IMR-90 (cell line): Measurements from ENCODE around the gene CTNNA2. TPM values are rescaled to one million over a fixed set of nuclear protein-coding genes. Genes with fewer than 3 reads are reported as not detected.

Experiments
- ATAC-seq: fragments of 200-7000 bp; cut with Tn5 transposase; 2 replicates; pipeline ENCODE4 v1.9.1; 2020; ENCODE audit warnings: low read depth, mild to moderate bottlenecking, moderate library complexity
- BruUV-seq: library from RNA; stranded (reverse); fragments of 400-500 nt; replicated peaks from 2 replicates; lab custom pipeline; 2021; lab: Mats Ljungman, UMichigan
- CTCF ChIA-PET: fragments of 300-600 bp; formaldehyde crosslinking; extraction: SDS; loops from one replicate; lab custom pipeline; 2021; ENCODE audit warnings: antibody characterized with exemption; lab: Yijun Ruan, JAX
- POLR2A ChIA-PET: fragments of 300-600 bp; sonication (Branson Sonifier 250); formaldehyde crosslinking; loops from one replicate; lab custom pipeline; 2022; ENCODE audit warnings: antibody characterized with exemption; ENCODE audit not compliant: unreplicated experiment; lab: Charles Lee
- DNase-seq: peaks from one replicate; pipeline ENCODE4 v3.0.0; 2013
- H2AFZ ChIP-seq: replicated peaks from 2 replicates; pipeline ENCODE3; 2013; ENCODE audit warnings: low read length, mild to moderate bottlenecking; ENCODE audit not compliant: poor library complexity
- H2AK5ac ChIP-seq: 2 replicates; pipeline ENCODE4 v1.6.1; 2013; ENCODE audit warnings: low read depth, low read length, inconsistent platforms
- H2AK9ac ChIP-seq: replicated peaks from 2 replicates; pipeline ENCODE3; 2013; ENCODE audit warnings: mild to moderate bottlenecking, low read depth, low read length, moderate library complexity; ENCODE audit not compliant: poor library complexity
- H2BK120ac ChIP-seq: 2 replicates; pipeline ENCODE4 v1.6.1; 2013; ENCODE audit warnings: low read depth, low read length, inconsistent platforms
- H2BK15ac ChIP-seq: 3 replicates; pipeline ENCODE4 v1.6.1; 2013; ENCODE audit warnings: low read depth, low read length, inconsistent platforms
- H2BK20ac ChIP-seq: 2 replicates; pipeline ENCODE4 v1.6.1; 2013; ENCODE audit warnings: low read depth, mild to moderate bottlenecking, inconsistent platforms, low read length, moderate library complexity
- H2BK5ac ChIP-seq: 2 replicates; pipeline ENCODE4 v1.6.1; 2013; ENCODE audit warnings: mild to moderate bottlenecking, low read depth, low read length, inconsistent platforms; ENCODE audit not compliant: poor library complexity, severe bottlenecking
- H3K14ac ChIP-seq: replicated peaks from 2 replicates; pipeline ENCODE4 v1.6.1; 2013; ENCODE audit warnings: low read depth, low read length, inconsistent platforms
- H3K18ac ChIP-seq: 2 replicates; pipeline ENCODE4 v1.6.1; 2013; ENCODE audit warnings: low read depth, low read length, control low read depth
- H3K23ac ChIP-seq: 2 replicates; pipeline ENCODE4 v1.6.1; 2013; ENCODE audit warnings: low read depth, low read length, inconsistent platforms
- H3K27ac ChIP-seq: 2 replicates; pipeline ENCODE4 v1.5.1; 2013; ENCODE audit warnings: mild to moderate bottlenecking, control low read depth, low read length; ENCODE audit not compliant: insufficient read depth
- H3K27me3 ChIP-seq: 2 replicates; pipeline ENCODE4 v1.6.1; 2013; ENCODE audit warnings: low read length; ENCODE audit not compliant: control insufficient read depth, insufficient read depth
- H3K36me3 ChIP-seq: 2 replicates; pipeline ENCODE4 v1.6.1; 2013; ENCODE audit warnings: low read length, mixed read lengths; ENCODE audit not compliant: control insufficient read depth, insufficient read depth
- H3K4ac ChIP-seq: 2 replicates; pipeline ENCODE4 v1.6.1; 2013; ENCODE audit warnings: low read depth, low read length, inconsistent platforms
- H3K4me1 ChIP-seq: 2 replicates; pipeline ENCODE4 v1.6.1; 2013; ENCODE audit warnings: low read length, mixed read lengths; ENCODE audit not compliant: control insufficient read depth, insufficient read depth
- H3K4me2 ChIP-seq: 2 replicates; pipeline ENCODE4 v1.6.1; 2013; ENCODE audit warnings: low read depth, mild to moderate bottlenecking, control low read depth, low read length, moderate library complexity
- H3K4me3 ChIP-seq: 2 replicates; pipeline ENCODE4 v1.5.1; 2013; ENCODE audit warnings: low read depth, mild to moderate bottlenecking, control low read depth, low read length, moderate library complexity; ENCODE audit not compliant: insufficient read depth
- H3K56ac ChIP-seq: 2 replicates; pipeline ENCODE4 v1.6.1; 2013; ENCODE audit warnings: low read length, inconsistent platforms; ENCODE audit not compliant: insufficient read depth; ENCODE audit errors: extremely low read depth
- H3K79me1 ChIP-seq, 2 experiments: 2 replicates each; pipeline ENCODE4 v1.6.1; 2013; ENCODE audit warnings: low read length in 2 of 2, inconsistent platforms in 1 of 2, low read depth in 1 of 2
- H3K9ac ChIP-seq: 2 replicates; pipeline ENCODE4 v1.6.1; 2013; ENCODE audit warnings: low read depth, low read length, control low read depth
- H3K9me1 ChIP-seq: 2 replicates; pipeline ENCODE4 v1.6.1; 2013; ENCODE audit warnings: low read length, inconsistent platforms; ENCODE audit not compliant: insufficient read depth
- H3K9me3 ChIP-seq: 2 replicates; pipeline ENCODE4 v1.6.1; 2013; ENCODE audit warnings: low read length; ENCODE audit not compliant: control insufficient read depth, insufficient read depth
- H4K20me1 ChIP-seq: 2 replicates; pipeline ENCODE4 v1.6.1; 2013; ENCODE audit warnings: low read length, inconsistent platforms; ENCODE audit not compliant: insufficient read depth
- H4K5ac ChIP-seq: 2 replicates; pipeline ENCODE4 v1.6.1; 2013; ENCODE audit warnings: mild to moderate bottlenecking, low read depth, low read length, control low read depth
- H4K8ac ChIP-seq, 2 experiments: 2 replicates each; pipeline ENCODE4 v1.6.1; 2013; ENCODE audit warnings: low read depth in 2 of 2, low read length in 2 of 2, control low read depth in 1 of 2, inconsistent platforms in 1 of 2
- H4K91ac ChIP-seq: 2 replicates; pipeline ENCODE4 v1.6.1; 2013; ENCODE audit warnings: low read depth, low read length, inconsistent platforms; ENCODE audit not compliant: insufficient read depth
- BHLHE40 ChIP-seq: fragments of 150-350 bp; IDR thresholded peaks from 2 replicates; pipeline ENCODE4 v1.6.1; 2016; ENCODE audit warnings: mild to moderate bottlenecking, low read depth, low read length
- CEBPB ChIP-seq: IDR thresholded peaks from 2 replicates; pipeline ENCODE4 v1.6.1; 2012; ENCODE audit warnings: low read depth, low read length, improper control_type of control experiment
- CHD1 ChIP-seq: IDR thresholded peaks from 2 replicates; pipeline ENCODE4 v1.6.1; 2012; ENCODE audit warnings: low read depth, low read length, improper control_type of control experiment
- MAFK ChIP-seq: IDR thresholded peaks from 2 replicates; pipeline ENCODE4 v1.6.1; 2012; ENCODE audit warnings: low read depth, low read length, improper control_type of control experiment
- POLR2A ChIP-seq: IDR thresholded peaks from 2 replicates; pipeline ENCODE4 v1.6.1; 2012; ENCODE audit warnings: mild to moderate bottlenecking, low read depth, low read length
- WGBS, 2 experiments: methylation state at CpG; one replicate each; pipeline versions ENCODE4 v1.1.5 to v1.1.7; 2013; ENCODE audit warnings: missing lambda C conversion rate in 2 of 2; ENCODE audit not compliant: insufficient read length in 1 of 2; ENCODE audit errors: extremely low coverage in 2 of 2; 5-methylcytosine and 5-hydroxymethylcytosine counted together
- dilution Hi-C: fragments of 300-500 bp; cut with HindIII; formaldehyde crosslinking; loops from one replicate; pipeline ENCODE4 v1.14.3; 2018; ENCODE audit warnings: low sequenced_read_pairs; ENCODE audit not compliant: unreplicated experiment
- in situ Hi-C: fragments of 300-500 bp; cut with MboI; formaldehyde crosslinking; loops from 3 replicates; pipeline ENCODE4 v1.14.3; 2019; ENCODE audit warnings: low sequenced_read_pairs, inconsistent platforms, mixed read lengths
- intact Hi-C: fragments of 100-400 bp; cut with micrococcal nuclease; formaldehyde crosslinking; loops from 2 replicates; pipeline ENCODE4 v1.10.0; 2022
- polyA plus RNA-seq, 3 experiments: library from polyadenylated mRNA; depleted of rRNA; stranded (reverse); fragments of >200 nt; gene quantifications; 2 replicates each; pipeline ENCODE4 v1.2.3, GENCODE V29; 2012; ENCODE audit warnings: low replicate concordance in 1 of 3
- total RNA-seq: library from RNA; depleted of rRNA; stranded (reverse); fragments of >200 nt; gene quantifications from 2 replicates; pipeline ENCODE4 v1.2.3, GENCODE V29; 2012
- TF ChIP-seq, protein P1 (sequence below): fragments of 150-350 bp; IDR thresholded peaks from 2 replicates; pipeline ENCODE4 v1.6.1; 2016; ENCODE audit warnings: low read depth, mild to moderate bottlenecking, low read length, moderate library complexity, borderline replicate concordance

CTNNA2 gene
- total and polyA plus RNA-seq, 2 of the 4 experiments (the other 2 are of a cell fraction) = not detected

DNA sequence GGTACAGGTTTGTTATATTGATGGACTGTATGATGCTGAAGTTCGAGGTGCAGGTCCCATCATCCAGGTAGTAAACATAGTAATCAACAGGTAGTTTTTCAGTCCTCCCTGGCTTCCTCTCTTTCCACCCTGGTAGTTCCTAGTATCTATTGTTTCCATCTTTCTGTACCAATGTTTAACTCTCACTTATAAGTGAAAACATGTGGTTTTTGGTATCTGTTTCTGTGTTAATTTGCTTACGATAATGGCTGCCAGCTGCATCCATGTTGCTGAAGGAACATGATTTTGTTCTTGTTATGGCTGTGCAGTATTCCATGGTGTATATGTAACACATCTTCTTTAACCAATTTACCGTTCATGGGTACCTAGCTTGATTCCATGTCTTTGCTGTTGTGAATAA is 861.3 kb downstream of the CTNNA2 start:
- no peak overlapping the region for H3K23ac ChIP-seq
- no peak overlapping the region for H4K91ac ChIP-seq
- intact Hi-C loops (no loop called here), in situ Hi-C loops (no loop called here), dilution Hi-C loops (no loop called here)
- H3K56ac ChIP-seq = no peak overlapping the region
- no peak overlapping the region for H4K5ac ChIP-seq
- TF ChIP-seq CHD1 (no peak), CEBPB (no peak), BHLHE40 (no peak), POLR2A (no peak), MAFK (no peak)
- TF ChIP-seq, protein P1, sequence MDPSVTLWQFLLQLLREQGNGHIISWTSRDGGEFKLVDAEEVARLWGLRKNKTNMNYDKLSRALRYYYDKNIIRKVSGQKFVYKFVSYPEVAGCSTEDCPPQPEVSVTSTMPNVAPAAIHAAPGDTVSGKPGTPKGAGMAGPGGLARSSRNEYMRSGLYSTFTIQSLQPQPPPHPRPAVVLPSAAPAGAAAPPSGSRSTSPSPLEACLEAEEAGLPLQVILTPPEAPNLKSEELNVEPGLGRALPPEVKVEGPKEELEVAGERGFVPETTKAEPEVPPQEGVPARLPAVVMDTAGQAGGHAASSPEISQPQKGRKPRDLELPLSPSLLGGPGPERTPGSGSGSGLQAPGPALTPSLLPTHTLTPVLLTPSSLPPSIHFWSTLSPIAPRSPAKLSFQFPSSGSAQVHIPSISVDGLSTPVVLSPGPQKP = no peak
- H2AK9ac ChIP-seq = no peak overlapping the region
- H3K4me2 ChIP-seq = no peak overlapping the region
- ChIA-PET CTCF (no interaction called here), POLR2A (no interaction called here)
- no peak overlapping the region for H3K14ac ChIP-seq
- WGBS, 2 experiments = no CpG with 5 or more reads among the region's 3 CpGs
- no TSS peak for BruUV-seq
- H3K9ac ChIP-seq = no peak overlapping the region
- no peak for DNase-seq
- H3K4me3 ChIP-seq = no peak overlapping the region
- H3K9me1 ChIP-seq = no peaks in the 10 kb centered on the region
- no peak overlapping the region for H2AK5ac ChIP-seq
- no peak overlapping the region for H3K27ac ChIP-seq
- H2BK15ac ChIP-seq = no peak overlapping the region
- no peak overlapping the region for H4K8ac ChIP-seq
- H3K4ac ChIP-seq = no peak overlapping the region
- H3K18ac ChIP-seq = no peak overlapping the region
- no peak overlapping the region for H2AFZ ChIP-seq
- H2BK5ac ChIP-seq = no peak overlapping the region
- H3K79me1 ChIP-seq = no peaks in the 10 kb centered on the region
- H3K36me3 ChIP-seq = no peaks in the 10 kb centered on the region
- H2BK120ac ChIP-seq = no peak overlapping the region
- no peaks in the 10 kb centered on the region for H3K4me1 ChIP-seq
- no peaks in the 10 kb centered on the region for H4K20me1 ChIP-seq
- H3K27me3 ChIP-seq = no peaks in the 10 kb centered on the region
- ATAC-seq = no peak
- H2BK20ac ChIP-seq = no peak overlapping the region
- H3K9me3 ChIP-seq = no peaks in the 10 kb centered on the region
